SK-N-SH treated with all-trans-retinoic acid at 6 μM for 48 hours (cell line): ENCODE data around the gene YES1.

ENCODE experiments used
- ATAC-seq: fragments of 200-7000 bp; cut with Tn5 transposase; 3 replicates; pipeline ENCODE4 v1.9.1; 2020; ENCODE audit warnings: mild to moderate bottlenecking, moderate library complexity
- ARNTL ChIP-seq: fragments of 450-650 bp; formaldehyde crosslinking; IDR thresholded peaks from 2 replicates; pipeline ENCODE4 v1.5.0; 2020; ENCODE audit warnings: low read depth, mild to moderate bottlenecking, moderate library complexity, borderline replicate concordance
- BACH2 ChIP-seq: fragments of 250-450 bp; sonication (Bioruptor Pico); IDR thresholded peaks from 2 replicates; pipeline ENCODE4 v1.9.0; 2021; ENCODE audit warnings: mild to moderate bottlenecking, borderline replicate concordance
- CREB5 ChIP-seq: fragments of 250-450 bp; sonication (Bioruptor Pico); IDR thresholded peaks from 2 replicates; pipeline ENCODE4 v1.5.1; 2020; ENCODE audit warnings: low read depth, mild to moderate bottlenecking, moderate library complexity
- CSDC2 ChIP-seq: fragments of 250-450 bp; sonication (Bioruptor Pico); IDR thresholded peaks from 2 replicates; pipeline ENCODE4 v1.5.0; 2020; ENCODE audit warnings: mild to moderate bottlenecking, moderate library complexity
- CSRNP3 ChIP-seq: fragments of 250-450 bp; sonication (Bioruptor Pico); IDR thresholded peaks from 2 replicates; pipeline ENCODE4 v1.5.1; 2021; ENCODE audit warnings: mild to moderate bottlenecking, moderate library complexity
- ESRRG ChIP-seq: fragments of 250-450 bp; sonication (Bioruptor Pico); IDR thresholded peaks from 2 replicates; pipeline ENCODE4 v1.6.1; 2021; ENCODE audit warnings: mild to moderate bottlenecking
- GLIS3 ChIP-seq: fragments of 250-450 bp; sonication (Bioruptor Pico); IDR thresholded peaks from 2 replicates; pipeline ENCODE4 v1.5.0; 2020; ENCODE audit warnings: mild to moderate bottlenecking, moderate library complexity
- ISL1 ChIP-seq: fragments of 250-450 bp; sonication (Bioruptor Pico); IDR thresholded peaks from 2 replicates; pipeline ENCODE4 v2.1.2; 2022; ENCODE audit warnings: mild to moderate bottlenecking, moderate library complexity
- OSR1 ChIP-seq: fragments of 250-450 bp; sonication (Bioruptor Pico); IDR thresholded peaks from 2 replicates; pipeline ENCODE4 v1.8.0; 2022; ENCODE audit warnings: moderate library complexity, mild to moderate bottlenecking, inconsistent platforms
- PATZ1 ChIP-seq: fragments of 250-450 bp; sonication (Bioruptor Pico); IDR thresholded peaks from 2 replicates; pipeline ENCODE4 v1.8.0; 2020; ENCODE audit warnings: mild to moderate bottlenecking, moderate library complexity, borderline replicate concordance
- POU6F1 ChIP-seq: fragments of 250-450 bp; sonication (Bioruptor Pico); IDR thresholded peaks from 2 replicates; pipeline ENCODE4 v1.8.0; 2021; ENCODE audit warnings: low read depth, mild to moderate bottlenecking, moderate library complexity, borderline replicate concordance
- PPARA ChIP-seq: fragments of 250-450 bp; sonication (Bioruptor Pico); IDR thresholded peaks from 2 replicates; pipeline ENCODE4 v1.5.0; 2020; ENCODE audit warnings: mild to moderate bottlenecking, borderline replicate concordance
- RARB ChIP-seq: fragments of 250-450 bp; sonication (Bioruptor Pico); IDR thresholded peaks from 2 replicates; pipeline ENCODE4 v1.8.0; 2021; ENCODE audit warnings: mild to moderate bottlenecking, moderate library complexity
- SNAI2 ChIP-seq: fragments of 250-450 bp; sonication (Bioruptor Pico); IDR thresholded peaks from 2 replicates; pipeline ENCODE4 v1.5.0; 2020; ENCODE audit warnings: mild to moderate bottlenecking, moderate library complexity
- TOX ChIP-seq: fragments of 250-450 bp; sonication (Bioruptor Pico); IDR thresholded peaks from 2 replicates; pipeline ENCODE4 v1.8.0; 2021; ENCODE audit warnings: mild to moderate bottlenecking, moderate library complexity, borderline replicate concordance
- TSHZ2 ChIP-seq: fragments of 250-450 bp; sonication (Bioruptor Pico); IDR thresholded peaks from 2 replicates; pipeline ENCODE4 v1.5.0; 2020; ENCODE audit warnings: mild to moderate bottlenecking, moderate library complexity
- ZC3H10 ChIP-seq: fragments of 250-450 bp; sonication (Bioruptor Pico); IDR thresholded peaks from 2 replicates; pipeline ENCODE4 v1.5.1; 2021; ENCODE audit warnings: mild to moderate bottlenecking, moderate library complexity
- ZFP3 ChIP-seq: fragments of 250-450 bp; sonication (Bioruptor Pico); IDR thresholded peaks from 2 replicates; pipeline ENCODE4 v1.5.0; 2020; ENCODE audit warnings: mild to moderate bottlenecking, moderate library complexity
- ZNF70 ChIP-seq: fragments of 450-650 bp; formaldehyde crosslinking; IDR thresholded peaks from 2 replicates; pipeline ENCODE4 v1.5.0; 2020; ENCODE audit warnings: mild to moderate bottlenecking, moderate library complexity
- ZNF8 ChIP-seq: fragments of 450-650 bp; formaldehyde crosslinking; IDR thresholded peaks from 2 replicates; pipeline ENCODE4 v1.5.0; 2020; ENCODE audit warnings: mild to moderate bottlenecking, moderate library complexity

Gene YES1

GRCh38 chr18:725646-726045 is 86.4 kb downstream of the YES1 start (continued):
- TF ChIP-seq BACH2 (CRISPR knock-in tag) (no peak), SNAI2 (no peak)

- TF ChIP-seq TSHZ2 (CRISPR knock-in tag), result no peak
- TF ChIP-seq CSRNP3 (CRISPR knock-in tag), result no peak
- no peak for TF ChIP-seq ZNF8 (CRISPR knock-in tag)
- no peak for TF ChIP-seq ARNTL (CRISPR knock-in tag)
- TF ChIP-seq ZFP3 (CRISPR knock-in tag), result no peak
- no peak for TF ChIP-seq ESRRG (CRISPR knock-in tag)
- no peak for ATAC-seq
Observed at GRCh38 chr18:723541-724080, 88.4 kb downstream of the YES1 start.

- TF ChIP-seq ISL1 (CRISPR knock-in tag) (no peak), ESRRG (CRISPR knock-in tag) (no peak), ZC3H10 (no peak), SNAI2 (no peak), TSHZ2 (CRISPR knock-in tag) (no peak), CREB5 (no peak), ZNF70 (no peak), OSR1 (CRISPR knock-in tag) (no peak), ZFP3 (CRISPR knock-in tag) (no peak), BACH2 (CRISPR knock-in tag) (no peak), ARNTL (CRISPR knock-in tag) (no peak), GLIS3 (CRISPR knock-in tag) (no peak), TOX (CRISPR knock-in tag) (no peak), PPARA (CRISPR knock-in tag) (no peak), POU6F1 (no peak), CSDC2 (CRISPR knock-in tag) (no peak), ZNF8 (CRISPR knock-in tag) (no peak), PATZ1 (CRISPR knock-in tag) (no peak), RARB (CRISPR knock-in tag) (no peak)
Observed at GRCh38 chr18:717003-717402, 95.0 kb downstream of the YES1 start.

More at GRCh38 chr18:717003-717402, 95.0 kb downstream of the YES1 start:
- no peak for ATAC-seq
